ENCODE measurements around the gene VILL.

Gene VILL

GRCh38 chr3:37990527-37990926 is at the start of gene VILL:
Gene VILL (plus strand): TSS chr3:37990786. CDS start chr3:37993673, 2,887 bp downstream.
- no peak for DNase-seq (ENCODE audit: low read depth)

- no peak for DNase-seq (ENCODE audit: low read depth)
Measured at GRCh38 chr3:37941608-37942508, 48.7 kb upstream of the VILL start.

DNA sequence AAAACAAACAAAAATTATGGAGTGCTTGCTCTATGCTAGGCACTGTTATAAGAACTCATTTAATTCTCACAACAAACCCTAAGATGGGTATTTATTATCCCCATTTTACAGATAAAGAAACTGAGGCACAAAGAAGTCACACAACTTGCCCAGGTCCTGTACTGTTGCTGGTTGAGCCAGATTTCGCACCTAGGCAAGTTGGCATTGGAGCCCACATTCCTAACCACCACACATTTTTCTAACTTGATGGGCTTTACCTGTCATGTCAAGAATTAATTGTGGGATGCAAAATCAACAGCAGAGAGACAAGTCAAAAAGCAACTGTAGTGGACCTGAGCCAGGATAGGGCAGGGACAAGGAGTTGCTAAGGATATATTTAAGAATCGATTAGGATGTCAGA is 47.9 kb upstream of the VILL start:
- DNase-seq (ENCODE audit: low read depth): no peak

GRCh38 chr3:37943126-37943525 is 47.5 kb upstream of the VILL start:
- DNase-seq (ENCODE audit: low read depth): no peak

DNA sequence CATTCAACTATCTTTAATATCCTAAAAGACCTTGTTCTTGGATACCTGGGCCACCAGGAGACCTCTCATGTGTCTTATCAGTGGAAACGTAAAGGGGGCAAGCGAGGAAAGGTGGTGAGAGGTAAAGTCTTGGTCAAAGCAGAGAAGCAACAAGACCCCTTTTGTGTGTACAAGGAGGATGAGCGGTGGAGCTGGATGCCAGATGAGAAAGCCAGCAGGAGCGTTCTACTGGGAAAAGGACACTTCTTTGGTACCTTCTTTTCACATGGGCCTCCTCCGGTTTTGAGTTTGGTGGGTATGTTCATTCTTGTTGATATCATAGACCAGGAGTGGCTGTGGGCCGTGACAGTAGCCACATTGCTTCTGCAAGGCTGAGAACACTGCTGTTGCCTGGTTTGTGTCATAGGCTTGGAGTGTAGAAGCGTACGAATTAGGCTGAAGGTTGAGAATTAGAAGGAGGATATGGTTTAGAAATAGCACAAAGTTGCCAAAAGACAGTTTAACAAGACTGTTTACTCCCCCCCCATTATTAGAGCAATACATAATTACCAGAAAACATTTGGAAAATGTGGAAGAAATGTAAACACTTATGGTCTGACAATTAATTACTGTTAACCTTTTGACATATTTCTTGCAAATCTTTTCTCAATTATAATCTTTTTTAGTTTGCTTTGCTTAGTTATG is 46.8 kb upstream of the VILL start:
- no peak for DNase-seq (ENCODE audit: low read depth)

- DNase-seq (ENCODE audit: low read depth): no peak
Measured at GRCh38 chr3:37944391-37944842, 46.2 kb upstream of the VILL start.

GRCh38 chr3:37945156-37945806 is 45.3 kb upstream of the VILL start:
- DNase-seq (ENCODE audit: low read depth): no peak

DNA sequence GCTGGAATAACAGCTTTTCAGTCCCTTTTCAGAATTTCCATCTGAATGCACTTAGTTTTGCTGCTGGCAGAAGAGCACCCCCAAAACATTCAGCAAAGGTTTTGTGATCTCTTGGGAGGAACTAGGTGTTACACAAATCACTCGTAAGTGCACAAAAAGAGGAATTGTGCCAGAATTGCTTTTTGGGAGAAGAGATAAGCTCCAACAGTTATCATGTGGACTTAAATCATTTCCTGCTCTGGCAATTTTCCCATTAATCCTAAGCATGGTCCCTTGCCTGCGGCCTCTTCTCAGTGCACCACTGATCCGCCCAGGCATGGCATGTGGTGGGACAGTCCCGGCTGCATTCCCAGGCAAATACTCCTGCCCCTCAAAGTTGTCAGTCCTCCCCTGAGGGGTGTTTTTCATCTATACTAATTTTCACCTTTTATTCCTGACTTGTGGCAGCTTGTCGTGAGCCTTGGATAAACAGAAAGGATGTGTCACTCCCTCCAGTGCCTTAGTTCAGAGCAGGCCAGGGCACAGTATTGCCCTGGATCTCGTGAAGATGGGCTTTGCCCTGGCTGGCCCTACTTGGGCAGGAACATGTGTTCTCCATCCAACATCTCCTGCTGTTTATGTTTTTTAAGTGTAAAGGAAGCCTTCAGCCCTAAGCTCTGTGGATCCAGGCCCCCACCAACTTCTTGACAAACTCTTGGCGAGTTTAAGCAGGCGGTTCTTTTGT is 44.6 kb upstream of the VILL start:
- DNase-seq (ENCODE audit: low read depth): no peak

DNA sequence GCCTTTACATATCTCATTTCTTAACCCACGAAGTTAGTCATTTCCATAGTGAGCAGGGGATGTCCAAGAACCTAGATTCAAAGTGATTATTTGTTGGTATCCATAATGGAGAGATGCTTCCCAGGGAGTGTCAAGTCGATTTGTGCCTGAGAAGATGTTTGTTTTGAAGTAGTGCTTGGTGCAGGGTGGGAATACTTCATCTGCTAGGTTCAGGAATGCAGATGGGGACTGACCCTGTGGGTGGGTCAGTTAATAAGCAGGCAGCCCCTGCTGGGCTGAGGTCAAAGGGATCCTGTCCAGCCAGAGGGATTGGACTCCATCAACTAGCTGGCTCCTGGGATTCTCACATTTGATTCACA is 44.1 kb upstream of the VILL start:
- no peak for DNase-seq (ENCODE audit: low read depth)

DNA sequence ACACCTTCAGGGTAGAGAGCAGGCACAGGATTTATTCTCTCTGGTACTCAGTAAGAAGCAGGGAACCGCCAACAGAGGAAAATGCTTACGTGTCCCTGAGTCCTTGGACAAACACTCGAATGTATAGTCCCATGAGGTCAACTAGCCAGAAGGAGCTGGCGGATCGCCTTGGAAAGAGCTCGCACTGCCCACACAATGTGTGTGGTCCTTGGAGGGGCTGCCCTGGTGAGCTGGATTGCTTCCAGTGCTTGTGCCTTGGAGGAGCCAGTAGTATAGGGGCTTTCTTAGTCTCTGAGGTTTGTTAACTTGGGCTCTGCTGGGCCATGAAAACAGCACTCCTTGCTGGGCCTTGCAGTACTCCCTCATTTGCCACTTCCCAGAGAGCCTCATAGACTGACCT is 40.7 kb upstream of the VILL start:
- DNase-seq (ENCODE audit: low read depth): no peak

DNA sequence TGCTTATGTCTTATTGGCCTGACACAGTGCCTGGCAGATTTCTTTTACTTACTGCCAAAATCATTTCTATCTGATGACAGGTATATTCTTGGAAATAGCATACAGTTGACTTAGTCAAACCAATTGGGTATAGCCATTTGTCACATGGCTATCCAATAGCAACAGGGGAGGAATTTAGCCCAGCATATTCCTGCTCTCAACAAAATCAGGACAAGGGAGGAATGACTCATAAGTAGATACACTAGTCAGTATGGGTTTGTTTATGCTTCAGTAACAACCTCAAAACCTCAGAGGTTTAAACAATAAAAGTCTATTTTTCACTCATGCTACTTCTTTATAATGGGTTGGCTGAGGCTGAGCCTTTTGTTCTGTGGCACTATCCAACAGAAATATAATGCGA is 38.0 kb upstream of the VILL start:
- no peak for DNase-seq (ENCODE audit: low read depth)

DNA sequence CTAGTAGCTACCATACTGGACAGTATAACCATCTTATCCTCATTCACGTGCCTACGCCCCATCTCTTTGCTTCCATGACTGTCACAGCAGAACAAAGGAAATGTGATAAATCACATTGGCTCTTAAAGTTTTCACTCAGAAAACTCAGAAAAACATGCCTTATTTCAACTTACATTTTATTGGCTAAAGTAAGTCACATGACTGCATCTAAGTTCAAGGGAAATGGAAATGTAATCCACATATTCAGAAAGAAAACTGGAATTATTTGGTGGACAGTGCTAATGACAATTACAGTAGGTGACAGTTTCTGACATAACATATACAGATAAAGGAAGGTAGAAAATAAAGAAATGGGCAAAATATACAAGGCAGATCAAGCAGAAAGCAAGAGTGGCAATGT is 37.4 kb upstream of the VILL start:
- DNase-seq (ENCODE audit: low read depth): no peak

GRCh38 chr3:37953707-37954394 is 36.7 kb upstream of the VILL start:
- DNase-seq (ENCODE audit: low read depth): no peak

DNA sequence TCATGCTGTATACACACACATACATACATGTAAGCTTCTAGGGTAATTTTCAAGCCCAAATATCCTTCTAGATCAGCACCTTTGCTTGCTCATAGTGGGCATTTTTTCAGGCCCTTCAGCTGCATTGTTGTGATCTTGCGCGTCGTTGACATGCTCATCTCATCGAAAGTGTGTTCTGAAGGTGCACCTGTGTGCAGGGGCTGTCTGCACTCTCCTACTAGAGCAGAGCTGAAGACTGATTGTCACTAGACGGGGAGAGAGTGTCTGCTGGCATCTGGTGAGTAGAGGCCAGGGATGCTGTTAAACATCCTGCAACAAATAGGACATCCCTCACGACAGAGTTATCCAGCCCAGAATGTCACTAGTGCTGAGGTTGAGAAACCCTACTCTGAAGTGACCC is 35.7 kb upstream of the VILL start:
- no peak for DNase-seq (ENCODE audit: low read depth)

GRCh38 chr3:37955918-37956707 is 34.5 kb upstream of the VILL start:
- DNase-seq (ENCODE audit: low read depth): no peak

DNA sequence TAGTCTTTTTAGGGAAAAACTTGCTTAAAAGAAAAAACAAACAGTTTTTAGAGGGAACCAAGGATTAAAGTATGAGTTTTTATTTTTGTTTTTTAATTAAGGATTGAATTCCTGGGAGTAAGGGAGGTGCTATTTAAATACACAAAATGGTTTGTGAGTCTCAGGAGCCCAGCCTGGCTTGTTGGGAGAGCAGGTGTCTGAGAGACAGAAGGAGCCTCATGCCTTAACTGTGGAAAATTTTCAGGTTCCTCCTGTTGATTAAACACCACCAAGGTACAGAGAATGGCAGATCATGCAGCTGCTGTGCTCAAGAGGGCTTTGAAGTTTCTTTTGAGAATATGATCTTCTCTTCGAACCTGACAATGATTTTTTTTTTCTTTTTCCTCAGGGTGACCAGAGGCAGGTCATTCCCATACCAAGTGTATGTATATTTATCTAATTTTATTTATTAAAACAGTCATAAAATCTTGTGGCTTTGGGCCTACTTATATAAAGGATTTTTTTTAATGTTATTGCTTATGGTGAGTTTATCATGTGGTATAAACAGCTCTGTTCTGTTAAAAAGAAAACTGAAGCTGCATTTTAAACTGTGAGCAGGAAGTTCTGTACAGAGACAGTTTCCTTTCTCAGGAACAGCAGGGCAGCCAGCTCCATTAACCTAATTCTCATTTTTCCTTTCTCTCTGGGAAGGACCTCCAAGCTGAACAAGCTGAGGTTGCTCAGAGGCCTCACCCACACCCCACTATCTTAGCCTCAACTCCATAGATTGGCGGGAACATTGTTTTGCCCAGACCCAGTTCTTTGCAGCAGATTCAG is 33.7 kb upstream of the VILL start:
- DNase-seq (ENCODE audit: low read depth): no peak

DNA sequence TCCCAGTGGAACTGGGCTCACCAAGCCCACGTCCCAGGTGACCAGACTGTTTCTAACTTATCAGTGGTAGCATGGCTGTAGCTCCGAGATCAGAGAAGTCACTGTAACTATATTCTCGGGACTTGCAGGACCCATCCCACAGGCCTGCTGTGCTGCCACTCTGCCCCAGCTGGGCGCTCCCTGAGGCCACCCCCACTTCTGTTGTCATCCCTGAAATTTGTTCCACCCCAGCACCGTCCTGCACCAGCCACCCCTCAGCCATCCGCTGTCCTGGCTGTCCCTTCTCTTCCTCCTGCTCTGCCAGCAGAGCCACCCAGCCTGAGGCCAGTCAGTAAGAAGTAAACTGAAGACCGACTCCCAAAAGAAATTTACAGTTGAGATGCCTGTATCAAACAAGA is 33.0 kb upstream of the VILL start:
- no peak for DNase-seq (ENCODE audit: low read depth)

- DNase-seq (ENCODE audit: low read depth): no peak
Measured at GRCh38 chr3:37961622-37962431, 28.8 kb upstream of the VILL start.

GRCh38 chr3:37963016-37963415 is 27.6 kb upstream of the VILL start:
- DNase-seq (ENCODE audit: low read depth): no peak

Measured in stimulated activated CD8-positive, alpha-beta memory T cell treated with anti-CD3 and anti-CD28 coated beads, Interleukin-12 subunit alpha, Interleukin-12 subunit beta, amount 100 ng/mL, for 1 hour (primary cell).